Suppressor macrophage treated with lipopolysaccharide for 4 hours (primary cell): Measurements from ENCODE around the gene ZNF283.

ENCODE experiments used
- DNase-seq: peaks from one replicate; pipeline ENCODE4 v3.0.0-alpha.2; 2020

ZNF283 gene

DNA sequence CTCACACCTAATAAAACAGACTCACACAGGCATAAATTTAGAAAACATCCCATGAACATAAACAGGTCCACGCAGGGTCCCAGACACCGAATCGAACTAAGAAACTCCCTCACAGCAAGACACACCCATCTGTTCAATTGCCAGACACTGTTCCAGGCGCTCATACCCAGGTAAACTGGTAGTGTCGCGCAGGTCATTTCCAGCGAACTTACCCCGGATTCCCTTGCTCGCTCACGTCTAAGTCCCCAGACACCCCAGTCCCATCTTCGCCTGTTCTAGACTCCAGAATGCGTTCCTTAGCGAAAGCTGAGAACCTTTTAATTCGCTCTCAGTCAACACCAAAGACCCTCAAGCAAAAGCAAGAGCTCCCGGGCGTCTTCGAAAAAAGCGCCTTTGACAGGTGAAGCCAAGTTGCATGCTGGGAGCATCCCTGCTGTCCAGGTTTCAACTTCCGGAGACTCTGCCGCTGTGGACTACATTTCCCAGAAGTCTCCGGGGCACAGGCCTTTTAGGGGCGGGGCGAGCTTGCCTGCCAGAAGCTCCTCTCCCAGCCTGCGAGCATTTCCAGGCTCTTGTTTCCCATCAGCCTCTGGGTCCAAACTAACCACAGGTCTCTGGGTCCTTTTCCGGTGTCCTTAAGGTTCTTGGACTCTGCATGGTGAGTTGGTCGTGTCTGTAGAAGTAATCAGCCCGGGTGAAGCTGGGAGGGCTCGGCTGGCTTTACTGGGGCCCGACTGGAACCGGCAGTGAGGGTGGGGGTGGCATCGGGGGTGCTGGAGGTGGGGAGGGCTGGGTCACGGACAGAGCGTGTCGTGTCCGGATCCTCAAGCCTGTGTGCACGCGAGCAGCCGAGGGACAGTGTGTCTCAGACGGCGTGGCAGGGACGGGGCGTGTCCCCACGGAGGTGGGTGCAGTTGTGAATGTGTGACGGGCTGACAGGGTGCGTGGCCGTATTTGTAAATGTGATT is at the start of gene ZNF283:
Gene ZNF283, plus strand, starts transcription at position 535 of the 968 bp plus-strand sequence. CDS start 6,184 bp downstream, outside the sequence.
- peak; percentile 84 for DNase-seq

DNA sequence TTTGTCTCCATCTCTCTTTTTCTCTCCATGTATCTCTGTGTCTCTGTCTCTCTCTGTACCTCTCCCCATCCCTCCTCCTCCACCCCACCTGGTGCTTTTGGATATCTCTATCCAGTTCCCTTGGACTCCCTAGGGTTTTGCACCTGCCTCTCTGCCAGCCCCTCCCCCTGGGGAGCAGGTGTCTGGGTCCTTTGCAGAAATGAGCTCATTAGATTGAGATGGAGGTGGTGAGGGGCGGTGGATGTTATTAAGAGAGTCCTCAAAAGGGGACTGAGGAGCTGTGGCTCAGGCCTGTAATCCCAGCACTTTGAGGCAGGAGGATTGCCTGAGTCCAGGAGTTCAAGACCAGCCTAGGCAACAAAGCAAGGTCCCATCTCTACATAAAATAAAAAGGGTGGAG is 48.5 kb upstream of the ZNF283 start:
- DNase-seq = no peak

DNA sequence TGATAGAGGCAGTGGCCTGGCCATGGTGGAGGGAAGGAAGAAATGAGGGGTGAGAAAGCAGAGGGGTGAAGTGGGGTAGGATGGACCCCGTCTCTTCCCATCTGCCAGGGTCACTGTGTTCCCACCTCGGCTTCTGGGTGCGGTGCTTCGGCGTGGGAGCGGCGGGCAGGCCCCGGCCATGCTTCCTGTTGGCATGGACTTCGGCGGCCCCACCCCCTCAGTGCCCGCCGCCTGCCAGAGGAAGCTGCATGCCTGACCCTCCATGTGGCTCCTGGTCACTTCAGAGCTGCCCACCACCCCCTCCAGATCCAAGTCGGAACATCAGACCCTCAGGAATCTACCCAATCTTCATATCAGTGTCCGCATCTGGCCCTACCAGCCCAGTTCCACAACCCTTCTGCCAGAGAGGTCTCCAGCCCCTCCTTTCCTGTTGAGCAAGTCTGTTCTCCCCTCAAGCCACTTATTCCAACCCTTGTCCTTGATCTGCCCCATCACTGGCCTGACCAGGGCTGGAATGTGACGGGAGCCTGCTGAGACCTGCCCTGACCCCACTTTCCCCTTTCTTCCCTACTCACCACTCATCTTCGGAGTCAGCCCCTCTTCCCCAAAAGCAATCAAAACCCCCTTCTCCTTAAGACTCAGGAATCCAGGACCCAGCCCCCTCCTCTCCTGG is 47.8 kb upstream of the ZNF283 start:
- peak; percentile 59 for DNase-seq

DNA sequence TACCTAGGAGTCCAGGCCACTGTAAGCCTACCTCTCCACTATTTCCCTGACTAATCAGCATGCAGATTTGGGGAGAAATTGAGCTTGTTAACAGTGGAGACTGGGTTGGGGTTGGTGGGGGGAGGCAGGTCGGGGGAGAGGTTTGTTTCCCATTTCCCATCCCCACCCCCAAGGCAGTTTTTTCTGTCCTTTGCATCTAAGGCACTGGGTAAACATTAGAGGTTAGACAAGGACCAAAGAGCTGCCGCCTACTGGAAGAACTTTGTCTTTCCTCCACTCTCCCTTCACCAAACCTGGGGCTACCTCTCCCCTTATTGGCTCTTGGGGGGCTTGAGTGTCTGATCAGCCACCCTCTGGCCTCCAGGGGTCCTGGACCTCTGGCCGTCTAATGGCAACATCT is 47.3 kb upstream of the ZNF283 start:
- no peak for DNase-seq

DNA sequence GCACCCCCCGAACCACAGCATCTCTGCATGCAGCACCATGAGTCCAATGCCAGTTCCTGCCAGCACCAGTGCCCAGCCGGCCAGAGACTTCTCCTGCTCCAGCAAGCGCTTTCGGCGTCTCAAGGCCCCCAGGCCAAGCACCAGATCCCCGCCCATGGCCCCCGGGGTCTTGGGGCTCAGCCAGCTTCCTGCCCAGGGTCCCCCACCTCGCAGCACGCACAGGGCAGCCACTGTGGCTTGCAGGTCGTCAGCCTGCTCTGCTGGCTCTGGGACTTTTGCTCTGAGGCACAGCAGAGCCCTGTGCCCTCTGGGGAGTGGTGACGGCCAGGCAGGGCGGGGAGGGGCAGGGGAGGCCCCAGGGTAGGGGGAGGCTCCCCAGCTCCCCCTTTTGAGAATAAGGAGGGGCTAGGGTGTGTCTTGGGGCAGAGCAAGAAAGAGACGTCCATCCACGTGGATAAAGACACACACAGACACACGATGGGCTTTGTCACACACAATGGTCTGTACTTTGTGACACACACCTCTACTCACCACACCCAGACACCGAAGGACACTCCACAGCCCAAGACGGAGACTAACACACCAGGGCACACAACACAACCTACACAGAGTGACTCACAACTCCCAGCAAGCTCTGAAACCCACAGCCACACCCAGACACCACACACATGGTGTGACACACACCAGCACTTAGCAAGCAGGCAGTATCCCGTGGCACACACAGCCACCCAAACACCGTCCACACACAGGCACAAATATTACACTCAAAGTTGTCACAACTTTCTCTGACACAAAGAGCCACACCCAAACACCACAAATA is 46.2 kb upstream of the ZNF283 start, which contains the start of gene KCNN4:
Gene KCNN4, minus strand, starts transcription at position 268 of the 820 bp plus-strand sequence. Its CDS starts 112 bp downstream, at position 156.
- peak; percentile 85 for DNase-seq

DNA sequence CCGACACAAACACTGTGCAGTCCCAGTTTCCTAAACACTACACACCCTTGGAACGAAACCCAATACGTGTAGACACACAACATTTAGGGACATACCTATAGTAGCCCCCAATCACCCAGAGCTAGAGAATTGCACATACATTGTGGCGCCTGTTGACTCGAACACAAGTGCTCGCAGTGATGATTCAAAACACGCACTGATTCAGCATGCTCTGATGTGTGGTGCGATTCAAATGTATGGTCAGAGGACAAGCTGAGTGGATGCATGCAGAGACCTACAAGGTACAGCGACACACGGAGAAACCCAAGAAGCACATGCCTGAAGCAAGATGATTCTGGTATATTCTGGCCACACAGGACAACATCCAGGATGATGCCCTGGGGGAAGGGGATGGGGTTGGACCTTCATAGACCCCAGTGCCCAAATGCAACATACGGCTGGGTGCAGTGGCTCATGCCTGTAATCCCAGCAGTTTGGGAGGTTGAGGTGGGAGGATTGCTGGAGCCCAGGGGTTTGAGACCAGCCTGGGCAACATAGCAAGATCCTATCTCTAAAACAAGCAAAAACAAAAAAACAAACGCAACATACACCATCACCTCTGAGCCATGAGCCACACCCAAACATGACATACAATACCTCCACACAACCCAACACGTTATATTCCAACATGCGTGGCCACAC is 45.4 kb upstream of the ZNF283 start:
- no peak for DNase-seq

DNA sequence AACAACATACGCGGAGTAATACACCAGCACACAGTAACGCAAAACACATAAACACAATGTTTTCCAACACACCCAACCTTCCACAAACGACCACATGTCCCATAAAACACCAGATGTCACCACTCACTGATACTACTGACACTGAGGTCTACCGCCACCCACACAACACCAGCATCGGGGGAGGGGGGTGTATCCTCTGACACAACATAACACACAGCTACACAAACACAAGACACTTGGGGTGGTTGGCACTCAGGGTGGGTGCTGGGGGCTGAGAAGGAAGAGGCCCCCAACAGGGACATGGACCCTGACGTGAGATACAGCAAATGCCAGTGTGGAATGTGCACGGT is 44.8 kb upstream of the ZNF283 start:
- DNase-seq = no peak

DNA sequence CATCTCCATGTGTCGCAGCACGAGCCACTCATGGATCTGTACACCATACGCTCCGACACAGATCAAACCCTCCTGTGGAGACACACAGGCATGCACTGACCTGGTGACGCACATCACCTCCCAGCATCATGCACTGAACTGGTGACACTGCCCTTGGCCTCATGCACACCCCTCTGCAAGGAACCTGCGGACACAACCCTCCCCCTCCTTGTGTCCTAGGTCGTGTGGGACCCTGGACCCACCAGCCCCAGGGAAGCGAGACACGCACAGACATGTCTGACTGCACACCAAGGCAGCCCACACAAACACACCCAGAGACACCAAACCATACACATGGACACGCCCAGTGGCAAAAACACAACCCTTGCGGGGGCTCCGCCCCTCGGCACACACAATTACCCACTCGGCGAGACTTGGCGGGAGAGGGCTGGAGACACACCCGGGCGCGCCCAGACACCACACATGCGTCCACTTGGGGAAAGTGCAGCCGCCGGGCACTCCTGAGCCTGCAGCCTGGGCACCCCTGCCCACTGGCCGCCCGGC is 44.4 kb upstream of the ZNF283 start:
- DNase-seq = no peak

DNA sequence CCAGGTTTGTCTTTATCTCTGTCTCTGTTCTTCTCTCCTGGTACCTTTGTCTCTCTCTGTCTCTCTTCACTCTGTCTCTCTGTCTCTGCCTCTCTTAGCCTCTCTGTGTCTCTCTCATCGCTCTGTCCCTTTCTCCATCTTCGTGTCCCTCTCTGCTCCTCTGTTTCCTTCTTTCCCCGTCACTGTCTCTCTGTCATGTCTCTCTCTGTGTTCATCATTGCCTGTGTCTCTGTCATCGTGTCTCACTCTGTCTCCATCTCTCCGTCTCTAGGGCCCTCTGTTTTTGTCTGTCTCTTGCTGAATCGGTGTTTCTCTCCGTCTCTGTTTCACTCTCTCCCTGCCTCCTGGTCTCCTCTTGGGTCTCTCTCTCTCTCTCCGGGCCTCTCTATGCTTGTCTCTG is 43.5 kb upstream of the ZNF283 start:
- no peak for DNase-seq

DNA sequence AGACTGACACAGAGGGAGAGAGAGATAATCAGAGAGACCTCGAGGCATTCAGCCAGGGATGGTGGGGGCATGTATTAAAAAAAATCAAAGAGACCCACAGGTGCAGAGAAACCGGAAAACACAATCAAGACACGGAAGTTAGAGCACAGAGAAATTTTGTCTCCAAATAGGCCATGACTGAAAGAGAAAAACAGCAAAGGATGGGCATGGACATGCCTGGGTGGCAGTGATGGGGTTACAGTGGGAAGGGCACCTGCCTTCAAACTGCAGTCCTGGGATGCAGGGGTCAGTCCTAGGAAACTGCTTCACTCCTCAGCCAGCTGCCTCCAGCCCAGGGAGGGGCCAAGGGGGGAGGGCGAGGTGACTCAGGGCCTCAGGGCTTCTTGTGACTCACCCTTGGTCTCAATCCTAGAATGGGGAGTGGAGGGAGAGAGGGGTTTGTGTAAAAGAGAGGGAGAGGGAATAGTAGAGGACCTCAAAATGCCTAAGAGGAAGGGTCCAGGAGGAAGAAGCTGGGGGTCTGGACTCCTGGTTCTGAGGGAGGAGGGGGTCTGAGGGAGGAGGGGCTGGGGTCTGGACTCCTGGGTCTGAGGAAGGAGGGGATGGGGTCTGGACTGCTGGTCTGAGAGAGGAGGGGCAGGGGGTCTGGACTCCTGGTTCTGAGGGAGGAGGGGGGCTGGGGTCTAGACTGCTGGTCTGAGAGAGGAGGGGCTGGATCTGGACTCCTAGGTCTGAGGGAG is 42.7 kb upstream of the ZNF283 start:
- peak; percentile 87 for DNase-seq

DNA sequence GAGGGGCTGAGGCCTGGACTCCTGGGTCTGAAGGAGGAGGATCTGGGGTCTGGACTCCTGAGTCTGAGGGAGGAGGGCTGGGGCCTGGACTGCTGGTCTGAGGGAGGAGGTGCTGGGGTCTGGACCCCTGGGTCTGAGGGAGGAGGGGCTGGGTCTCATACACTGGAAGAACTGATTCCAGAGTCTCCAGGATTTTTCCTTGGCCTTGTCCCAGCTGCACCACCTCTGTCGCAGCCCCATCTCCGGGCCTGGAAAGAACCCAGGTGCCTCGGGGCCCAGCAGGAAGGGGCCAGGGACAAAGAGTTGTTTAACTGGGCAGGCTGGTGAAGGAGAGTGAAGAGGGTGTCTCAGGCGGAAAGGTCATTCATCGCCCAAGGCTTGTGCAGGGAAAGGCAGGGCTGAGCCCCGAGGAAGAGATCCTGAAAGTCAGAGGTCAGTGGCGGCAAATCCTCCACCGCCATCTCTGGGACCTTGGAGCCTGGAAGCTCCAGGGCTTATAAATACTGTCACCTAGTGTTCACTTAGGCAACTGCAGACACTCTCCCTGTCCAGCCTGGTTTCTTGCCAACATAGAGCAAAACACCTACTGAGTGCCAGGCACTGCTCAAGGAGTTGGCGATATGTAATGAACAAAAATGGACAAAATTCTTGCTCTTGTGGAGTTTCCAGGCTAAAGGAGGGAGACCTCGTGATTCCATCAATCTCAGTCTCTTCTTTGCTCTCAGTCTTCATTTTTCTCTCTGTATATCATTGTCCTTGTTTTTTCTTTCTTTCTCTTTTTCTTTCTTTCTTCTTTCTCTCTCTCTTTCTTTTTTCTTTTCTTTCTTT is 41.9 kb upstream of the ZNF283 start:
- peak; percentile 91 for DNase-seq

DNA sequence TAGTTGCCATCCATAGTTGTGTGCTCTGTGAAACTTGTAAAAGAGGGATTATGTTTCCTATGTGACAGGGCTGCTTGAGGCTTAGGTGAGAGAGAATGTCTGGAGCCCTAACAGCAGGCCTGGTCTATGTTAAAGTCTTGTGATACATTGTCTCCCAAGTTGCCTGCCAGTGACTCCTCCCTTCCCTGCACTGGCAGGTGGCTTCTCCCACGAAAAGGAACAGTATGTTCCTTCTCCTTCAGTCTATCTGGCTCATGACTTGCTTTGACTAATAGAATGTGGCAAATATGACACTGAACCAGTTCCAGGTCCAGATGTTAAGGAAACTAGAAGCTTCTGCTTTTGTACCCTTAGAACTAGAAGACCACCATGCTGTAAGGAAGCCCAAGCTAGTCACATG is 40.5 kb upstream of the ZNF283 start:
- DNase-seq = no peak

DNA sequence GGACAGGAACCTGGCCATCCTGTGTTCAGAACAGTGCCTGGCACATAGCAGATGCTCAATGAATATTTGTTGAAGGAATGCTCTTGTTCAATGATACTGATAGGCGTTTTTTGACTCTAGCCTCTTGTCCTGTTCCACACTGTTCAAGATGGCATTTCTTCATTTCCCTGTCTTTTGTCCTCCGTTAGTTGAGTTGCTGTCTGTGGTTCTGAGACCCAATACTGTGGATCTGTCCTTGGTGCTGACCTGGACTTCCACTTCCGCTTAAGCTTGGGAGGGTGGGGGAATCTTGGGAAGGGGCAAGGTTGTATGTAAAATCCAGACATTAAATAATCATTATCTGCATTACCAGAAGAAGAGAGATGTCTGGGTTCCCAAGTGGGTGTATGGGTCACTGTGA is 38.1 kb upstream of the ZNF283 start:
- peak; percentile 77 for DNase-seq

DNA sequence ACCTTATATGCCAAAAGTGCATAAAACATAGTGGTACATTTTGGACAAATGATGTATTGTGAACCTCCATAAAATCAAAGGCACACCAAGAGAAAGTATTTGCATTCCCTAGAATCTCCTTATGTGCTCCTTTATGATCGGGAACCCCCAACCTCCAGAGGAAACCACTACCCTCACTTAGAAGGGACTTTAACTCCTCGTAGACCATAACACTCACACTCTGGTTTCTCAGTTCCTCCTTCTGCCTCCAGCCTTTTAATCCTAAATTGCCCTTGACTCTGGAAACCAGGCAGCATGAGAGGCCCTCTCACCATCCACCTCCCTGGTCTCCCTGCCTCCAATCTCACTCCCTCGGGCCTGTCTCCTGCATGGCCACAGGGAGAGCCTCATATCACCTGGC is 36.5 kb upstream of the ZNF283 start:
- no peak for DNase-seq

DNA sequence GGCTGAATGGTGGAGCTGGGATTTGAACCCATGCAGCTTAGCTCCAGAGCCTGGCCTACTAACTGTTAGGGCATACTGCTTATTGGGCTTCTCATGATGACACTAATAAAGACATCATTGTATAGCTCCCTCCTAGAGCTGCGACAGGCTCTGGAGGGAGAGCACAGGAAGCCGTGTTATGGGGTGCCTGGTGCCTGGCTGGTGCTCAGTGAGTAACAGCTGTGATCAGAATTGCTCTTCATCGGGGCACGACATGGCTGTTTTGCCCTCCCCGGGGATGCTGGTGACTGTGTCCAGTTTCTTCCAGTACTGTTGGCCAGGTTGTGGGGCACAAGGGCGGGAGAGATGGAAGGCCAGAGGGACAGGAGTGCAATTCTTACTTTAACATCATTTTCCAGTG is 30.0 kb upstream of the ZNF283 start:
- DNase-seq = no peak

DNA sequence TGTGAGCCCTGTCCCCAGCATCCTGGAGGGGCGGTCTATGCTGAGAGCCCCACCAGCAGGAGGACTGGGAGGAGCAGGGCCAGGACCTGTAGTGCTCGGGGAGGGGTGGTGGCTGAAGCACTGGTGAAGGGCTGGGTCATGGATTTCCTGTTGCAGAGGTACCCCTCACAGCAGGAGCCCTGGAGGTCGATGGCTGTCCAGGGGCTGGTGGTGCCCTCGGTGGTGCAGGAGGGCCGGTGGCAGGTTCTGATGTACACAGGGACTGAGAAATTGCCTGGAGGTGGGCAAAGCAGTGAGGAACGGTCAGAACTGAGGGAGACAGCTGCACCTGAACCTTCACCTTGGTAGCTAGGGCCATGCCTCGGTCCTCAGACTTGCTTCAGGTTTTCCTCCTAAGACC is 29.6 kb upstream of the ZNF283 start:
- DNase-seq = no peak

DNA sequence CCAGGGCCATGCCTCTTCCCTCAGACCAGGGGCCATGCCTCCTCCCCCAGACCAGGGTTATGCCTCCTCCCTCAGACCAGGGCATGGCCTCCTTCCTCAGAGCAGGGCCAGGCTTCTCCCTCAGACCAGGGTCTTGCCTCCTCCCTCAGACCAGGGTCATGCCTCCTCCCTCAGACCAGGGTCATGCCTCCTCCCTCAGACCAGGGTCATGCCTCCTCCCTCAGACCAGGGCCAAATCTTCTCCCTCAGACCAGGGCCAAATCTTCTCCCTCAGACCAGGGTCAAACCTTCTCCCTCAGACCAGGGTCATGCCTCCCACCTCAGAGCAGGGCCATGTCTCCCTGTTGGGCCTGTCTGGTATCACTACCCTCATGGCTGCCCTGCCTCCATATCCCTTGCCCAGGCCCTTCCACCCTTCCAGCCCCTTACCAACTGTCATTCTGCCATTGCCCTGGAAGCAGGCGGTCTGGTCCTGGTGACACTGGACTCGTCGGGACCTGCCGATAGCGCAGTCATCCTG is 29.0 kb upstream of the ZNF283 start:
- DNase-seq = no peak

DNA sequence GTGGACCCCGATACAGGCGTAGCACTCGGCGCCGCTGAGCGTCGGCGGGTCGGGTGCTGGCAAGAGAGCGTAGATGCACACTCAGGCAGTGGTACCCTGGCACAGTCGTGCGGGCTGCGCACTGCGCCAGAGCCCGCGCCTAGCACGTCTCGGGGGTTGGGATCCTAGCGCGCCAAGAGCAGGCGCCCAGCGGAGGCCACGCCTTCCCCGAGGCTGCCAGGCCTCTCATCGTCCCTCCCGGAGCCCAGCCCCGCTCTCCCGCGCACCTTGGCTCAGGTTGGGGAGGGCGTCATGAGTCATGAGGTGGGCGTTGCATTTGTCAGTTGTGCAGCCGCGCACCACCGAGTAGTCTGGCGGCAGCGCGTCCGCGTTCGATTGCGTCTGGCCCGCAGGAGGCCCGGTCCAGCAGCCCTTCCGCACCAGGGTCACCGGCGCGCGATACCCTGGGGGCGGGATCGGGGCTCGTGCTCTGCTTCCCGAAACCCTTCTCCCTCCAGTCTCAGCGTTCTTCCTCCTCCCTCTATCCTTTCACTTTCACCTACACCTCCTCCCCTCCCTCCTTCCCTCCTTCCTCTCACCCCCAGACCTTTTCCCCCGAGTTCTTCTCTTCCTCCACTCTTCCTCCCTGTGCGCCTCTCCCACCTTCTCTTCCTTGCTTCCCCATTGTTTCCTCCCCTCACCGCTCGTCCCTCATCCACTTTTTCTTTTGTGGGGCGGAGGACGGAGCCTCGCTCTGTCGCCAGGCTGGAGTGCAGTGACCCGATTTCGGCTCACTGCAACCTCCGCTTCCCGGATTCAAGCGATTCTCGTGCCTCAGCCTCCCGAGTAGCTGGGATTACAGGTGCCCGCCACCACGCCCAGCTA is 28.3 kb upstream of the ZNF283 start:
- peak; percentile 48 for DNase-seq

DNA sequence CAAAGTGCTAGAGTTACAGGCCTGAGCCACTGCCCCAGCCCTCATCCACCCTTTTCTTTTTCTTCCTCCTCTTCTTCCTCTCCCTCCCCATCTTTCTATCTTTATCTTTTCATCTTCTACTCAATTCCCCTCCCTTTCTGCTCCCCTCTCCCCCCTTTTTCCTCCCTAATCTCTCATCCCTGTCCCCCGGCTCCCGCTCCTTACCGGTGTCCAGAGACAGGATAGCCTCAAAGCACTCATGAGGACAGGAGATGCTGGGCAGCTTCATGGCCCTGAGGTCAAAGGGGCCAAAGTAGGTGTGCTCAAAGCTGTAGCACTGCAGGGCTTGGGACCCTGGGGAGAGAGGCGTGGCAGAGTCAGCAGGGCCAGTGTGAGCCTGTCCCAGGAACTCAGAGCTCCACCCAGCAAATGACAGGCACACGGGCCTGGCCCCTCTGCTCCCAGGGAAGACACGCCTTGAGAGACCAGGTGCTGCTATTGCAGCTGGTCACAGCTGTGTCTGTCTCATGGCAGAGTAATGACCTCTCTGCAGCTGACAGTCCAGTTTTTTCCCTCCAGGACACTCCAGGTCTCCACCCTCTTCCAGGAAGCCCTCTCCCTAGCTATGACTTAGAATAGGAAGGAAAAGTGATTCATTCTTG is 27.5 kb upstream of the ZNF283 start:
- no peak for DNase-seq
